ENCODE measurements around the gene SOS1.
"Not testable (repeated sequence)": the region's sequence is repeated elsewhere in the genome, so short reads cannot be mapped to it uniquely, and the experiment has no call there.

Gene SOS1

DNA sequence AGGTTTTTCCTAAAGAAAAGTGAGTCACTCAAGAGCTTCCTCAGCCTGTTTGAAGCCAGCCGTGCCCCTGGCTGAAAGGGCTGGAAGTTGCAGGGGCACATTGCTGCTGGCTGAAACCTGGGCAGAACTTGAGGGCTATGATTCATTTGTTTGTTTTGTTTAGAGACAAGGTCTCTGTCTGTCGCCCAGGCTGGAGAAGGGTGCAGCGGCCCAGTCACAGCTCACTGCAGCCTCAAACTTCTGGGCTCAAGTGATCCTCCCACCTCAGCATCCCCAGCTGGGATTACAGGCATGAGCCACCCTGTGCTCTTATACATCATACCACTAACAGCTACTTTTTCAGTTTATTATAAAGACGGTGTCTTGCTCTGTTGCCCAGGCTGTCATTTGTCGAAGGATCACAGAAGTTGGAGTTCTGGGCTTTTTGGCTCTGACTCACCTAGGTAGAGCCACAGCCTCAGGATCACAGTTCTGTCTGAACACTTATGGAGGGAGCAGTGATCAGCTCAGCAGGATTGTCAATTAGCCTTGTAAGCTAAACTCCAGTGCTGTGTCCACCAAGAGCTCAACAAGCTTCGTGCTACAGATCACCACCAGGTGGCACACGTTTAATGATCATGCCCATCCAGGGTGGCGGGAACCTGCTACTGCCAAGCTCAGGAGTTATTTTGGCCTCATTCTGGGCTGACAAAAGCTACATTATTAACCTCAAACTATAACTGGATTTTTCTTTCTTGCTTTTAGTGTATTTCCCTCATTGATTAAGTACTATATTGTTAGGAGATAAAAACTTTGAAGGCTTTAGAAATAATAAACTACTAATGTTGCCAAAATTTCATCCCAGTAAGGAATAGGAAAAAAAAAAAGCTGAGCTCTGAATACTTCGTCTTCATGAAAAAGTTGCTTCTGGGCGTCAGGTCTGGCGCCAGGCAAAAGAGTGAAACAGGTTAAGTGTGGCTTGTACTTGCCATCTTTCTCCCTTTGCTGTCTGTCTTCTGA is 173.3 kb downstream of the SOS1 start:
- TF ChIP-seq, protein P1, sequence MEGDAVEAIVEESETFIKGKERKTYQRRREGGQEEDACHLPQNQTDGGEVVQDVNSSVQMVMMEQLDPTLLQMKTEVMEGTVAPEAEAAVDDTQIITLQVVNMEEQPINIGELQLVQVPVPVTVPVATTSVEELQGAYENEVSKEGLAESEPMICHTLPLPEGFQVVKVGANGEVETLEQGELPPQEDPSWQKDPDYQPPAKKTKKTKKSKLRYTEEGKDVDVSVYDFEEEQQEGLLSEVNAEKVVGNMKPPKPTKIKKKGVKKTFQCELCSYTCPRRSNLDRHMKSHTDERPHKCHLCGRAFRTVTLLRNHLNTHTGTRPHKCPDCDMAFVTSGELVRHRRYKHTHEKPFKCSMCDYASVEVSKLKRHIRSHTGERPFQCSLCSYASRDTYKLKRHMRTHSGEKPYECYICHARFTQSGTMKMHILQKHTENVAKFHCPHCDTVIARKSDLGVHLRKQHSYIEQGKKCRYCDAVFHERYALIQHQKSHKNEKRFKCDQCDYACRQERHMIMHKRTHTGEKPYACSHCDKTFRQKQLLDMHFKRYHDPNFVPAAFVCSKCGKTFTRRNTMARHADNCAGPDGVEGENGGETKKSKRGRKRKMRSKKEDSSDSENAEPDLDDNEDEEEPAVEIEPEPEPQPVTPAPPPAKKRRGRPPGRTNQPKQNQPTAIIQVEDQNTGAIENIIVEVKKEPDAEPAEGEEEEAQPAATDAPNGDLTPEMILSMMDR (IDR thresholded peaks at IDR 0.05; ENCODE audit: borderline replicate concordance, insufficient read depth, low read depth, low read length) = peak; percentile 79
- H3K4me3 ChIP-seq (ENCODE audit: low read depth, low read length) = no peak overlapping the region

DNA sequence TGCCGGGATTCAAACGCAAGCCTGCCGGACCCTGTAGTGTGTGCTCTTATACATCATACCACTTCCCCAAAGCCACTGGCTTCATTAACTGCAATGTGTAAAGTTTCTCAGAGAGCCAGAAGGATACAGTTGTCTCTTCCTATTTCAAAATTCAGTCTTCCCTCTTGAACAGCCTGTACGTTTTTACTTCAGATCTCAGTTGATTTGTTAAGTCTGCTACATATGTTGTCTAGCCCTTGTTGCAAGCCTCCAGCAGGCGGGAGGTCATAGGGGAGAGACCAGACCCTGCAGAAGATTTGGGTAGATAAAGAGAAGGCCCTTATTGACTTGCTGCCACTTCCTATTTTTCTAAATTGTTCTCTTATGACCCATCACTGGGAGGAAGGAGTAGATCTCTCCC is 174.9 kb downstream of the SOS1 start:
- no peak overlapping the region for H3K4me3 ChIP-seq (ENCODE audit: low read depth, low read length)
- TF ChIP-seq, protein P1 (IDR thresholded peaks at IDR 0.05; ENCODE audit: borderline replicate concordance, insufficient read depth, low read depth, low read length) = no peak

DNA sequence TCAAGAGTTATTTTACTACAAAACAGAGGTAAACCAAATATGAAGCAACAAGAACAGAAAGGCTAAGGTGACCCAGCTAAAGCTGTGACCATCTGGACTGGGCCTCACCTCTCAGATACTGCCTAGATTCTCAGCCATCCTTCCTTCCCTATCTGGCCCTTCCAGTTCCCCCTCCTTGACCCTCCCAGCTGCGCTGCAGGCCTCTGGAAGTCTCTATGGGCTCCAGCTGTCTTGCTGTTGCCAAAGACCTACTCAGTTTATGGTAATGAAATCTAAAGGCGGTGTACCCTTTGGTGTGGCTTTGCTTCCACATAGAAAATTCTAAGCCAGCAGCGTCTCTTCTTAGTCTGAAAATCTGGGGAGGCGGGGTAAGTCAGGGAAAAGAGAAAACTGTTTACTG is 175.5 kb downstream of the SOS1 start:
- TF ChIP-seq, protein P1 (IDR thresholded peaks at IDR 0.05; ENCODE audit: borderline replicate concordance, insufficient read depth, low read depth, low read length) = no peak
- H3K4me3 ChIP-seq (ENCODE audit: low read depth, low read length) = no peak overlapping the region

DNA sequence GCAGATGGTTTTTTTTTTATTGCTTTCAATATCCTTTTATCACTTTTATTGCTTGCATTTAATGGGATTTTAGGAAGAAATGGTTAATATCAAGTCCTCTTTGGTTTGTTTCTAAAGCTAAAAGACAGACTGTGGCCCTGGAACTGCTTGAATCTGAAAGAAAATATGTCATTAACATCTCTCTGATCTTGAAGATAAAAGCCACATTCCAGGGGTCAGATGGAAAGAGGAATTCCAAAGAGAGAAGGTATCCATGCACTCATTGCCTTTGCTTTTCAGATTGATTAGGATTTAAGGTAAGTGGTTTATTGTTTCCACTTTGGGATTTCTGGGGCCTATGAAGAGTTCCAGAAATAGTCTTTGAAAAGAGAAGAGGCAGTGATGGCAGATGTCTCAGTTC is 177.1 kb downstream of the SOS1 start:
- no peak overlapping the region for H3K4me3 ChIP-seq (ENCODE audit: low read depth, low read length)
- TF ChIP-seq, protein P1 (IDR thresholded peaks at IDR 0.05; ENCODE audit: borderline replicate concordance, insufficient read depth, low read depth, low read length) = no peak

DNA sequence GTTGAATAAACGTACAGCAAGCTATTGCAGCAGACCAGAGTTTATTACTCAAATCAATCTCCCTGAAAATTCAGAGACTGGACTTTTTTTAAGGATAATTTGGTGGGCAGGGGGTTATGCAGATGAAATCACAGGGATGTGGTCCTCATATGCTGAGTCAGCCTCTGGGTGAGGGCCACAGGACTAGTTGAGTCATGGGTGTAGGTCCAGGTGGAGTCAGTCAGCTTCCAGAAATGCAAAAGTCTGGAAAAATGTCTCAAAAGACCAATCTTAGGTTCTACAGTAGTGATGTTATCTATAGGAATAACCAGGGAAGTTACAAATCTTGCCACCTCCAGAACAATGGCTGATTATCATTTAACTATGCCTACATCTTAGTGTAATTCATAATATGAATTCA is 180.1 kb downstream of the SOS1 start:
- TF ChIP-seq, protein P1 (IDR thresholded peaks at IDR 0.05; ENCODE audit: borderline replicate concordance, insufficient read depth, low read depth, low read length) = no peak
- no peak overlapping the region for H3K4me3 ChIP-seq (ENCODE audit: low read depth, low read length)

DNA sequence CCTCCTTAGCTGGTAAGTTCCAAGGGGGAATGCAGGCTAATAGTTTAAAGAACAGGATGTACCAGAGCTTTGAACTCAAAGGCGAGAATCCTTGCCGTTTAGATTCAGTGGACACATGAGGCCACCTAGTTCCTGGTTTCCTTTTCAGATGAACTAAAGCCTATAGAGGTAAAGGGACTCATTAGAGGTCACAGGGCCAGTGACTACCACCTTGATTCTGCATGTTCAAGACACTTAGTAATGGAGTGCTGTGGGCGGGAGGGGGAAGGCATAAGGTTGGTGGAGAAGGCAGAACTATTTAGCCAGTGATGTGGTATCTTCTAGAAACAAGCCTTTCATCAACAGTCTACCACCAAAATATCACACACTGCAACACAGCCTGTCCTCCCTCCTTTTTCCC is 183.3 kb downstream of the SOS1 start:
- TF ChIP-seq, protein P1 (IDR thresholded peaks at IDR 0.05; ENCODE audit: borderline replicate concordance, insufficient read depth, low read depth, low read length) = no peak

DNA sequence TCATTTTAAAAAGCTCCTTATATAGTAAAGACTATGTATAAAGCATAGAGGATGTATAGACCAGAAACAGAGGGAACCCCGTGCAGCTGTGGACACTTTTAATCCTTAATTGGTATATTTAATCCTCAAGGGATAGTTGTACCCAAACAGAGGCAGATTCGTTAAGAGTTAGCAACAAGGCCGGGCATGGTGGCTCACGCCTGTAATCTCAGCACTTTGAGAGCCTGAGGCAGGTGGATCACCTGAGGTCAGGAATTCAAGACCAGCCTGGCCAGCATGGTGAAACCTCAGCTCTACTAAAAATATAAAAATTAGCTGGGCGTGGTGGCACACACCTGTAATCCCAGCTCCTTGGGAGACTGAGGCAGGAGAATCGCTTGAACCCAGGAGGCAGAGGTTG is 184.3 kb downstream of the SOS1 start:
- H3K4me3 ChIP-seq (ENCODE audit: low read depth, low read length) = not testable (repeated sequence)

More for the DNA sequence above, 183.3 kb downstream of the SOS1 start:
- H3K4me3 ChIP-seq (ENCODE audit: low read depth, low read length) = no peak overlapping the region

All from GM12875 (cell line).